ENCODE measurements around the gene DSG2.

DNA sequence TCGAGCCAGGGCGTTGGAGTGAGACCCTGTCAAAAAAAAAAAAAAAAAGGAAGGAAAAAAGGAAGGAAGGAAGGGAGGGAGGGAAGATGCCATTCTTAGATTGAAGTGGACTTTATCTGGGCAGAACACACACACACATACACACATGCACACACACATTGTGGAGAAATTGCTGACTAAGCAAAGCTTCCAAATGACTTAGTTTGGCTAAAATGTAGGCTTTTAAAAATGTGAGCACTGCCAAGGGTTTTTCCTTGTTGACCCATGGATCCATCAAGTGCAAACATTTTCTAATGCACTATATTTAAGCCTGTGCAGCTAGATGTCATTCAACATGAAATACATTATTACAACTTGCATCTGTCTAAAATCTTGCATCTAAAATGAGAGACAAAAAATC lies 93.1 kb downstream of the DSG2 start:
- TF ChIP-seq, protein P1, sequence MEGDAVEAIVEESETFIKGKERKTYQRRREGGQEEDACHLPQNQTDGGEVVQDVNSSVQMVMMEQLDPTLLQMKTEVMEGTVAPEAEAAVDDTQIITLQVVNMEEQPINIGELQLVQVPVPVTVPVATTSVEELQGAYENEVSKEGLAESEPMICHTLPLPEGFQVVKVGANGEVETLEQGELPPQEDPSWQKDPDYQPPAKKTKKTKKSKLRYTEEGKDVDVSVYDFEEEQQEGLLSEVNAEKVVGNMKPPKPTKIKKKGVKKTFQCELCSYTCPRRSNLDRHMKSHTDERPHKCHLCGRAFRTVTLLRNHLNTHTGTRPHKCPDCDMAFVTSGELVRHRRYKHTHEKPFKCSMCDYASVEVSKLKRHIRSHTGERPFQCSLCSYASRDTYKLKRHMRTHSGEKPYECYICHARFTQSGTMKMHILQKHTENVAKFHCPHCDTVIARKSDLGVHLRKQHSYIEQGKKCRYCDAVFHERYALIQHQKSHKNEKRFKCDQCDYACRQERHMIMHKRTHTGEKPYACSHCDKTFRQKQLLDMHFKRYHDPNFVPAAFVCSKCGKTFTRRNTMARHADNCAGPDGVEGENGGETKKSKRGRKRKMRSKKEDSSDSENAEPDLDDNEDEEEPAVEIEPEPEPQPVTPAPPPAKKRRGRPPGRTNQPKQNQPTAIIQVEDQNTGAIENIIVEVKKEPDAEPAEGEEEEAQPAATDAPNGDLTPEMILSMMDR (IDR thresholded peaks at IDR 0.05; ENCODE audit: low read length) = no peak
- no peak for TF ChIP-seq EZH2 (IDR thresholded peaks at IDR 0.05; ENCODE audit: borderline replicate concordance, low read length)

Measured in OCI-LY1 (cell line).